Neural crest cell (in vitro differentiated cells): ENCODE measurements around the gene SCOC. TPM values are rescaled to one million over a fixed set of nuclear protein-coding genes. Genes with fewer than 3 reads are reported as not detected.

Experiments used
- DNase-seq: peaks from one replicate; pipeline ENCODE4 v3.0.0; 2021; ENCODE audit warnings: low read depth, mixed read lengths, low spot score
- H3K27ac Mint-ChIP-seq: one replicate; pipeline ENCODE4 v1.8.0; 2021; ENCODE audit warnings: mild to moderate bottlenecking, mixed read lengths; ENCODE audit not compliant: unreplicated experiment
- H3K27me3 Mint-ChIP-seq: 2 replicates; pipeline ENCODE4 v1.8.0; 2021; ENCODE audit warnings: low read depth, mild to moderate bottlenecking, mixed read lengths
- H3K36me3 Mint-ChIP-seq: 2 replicates; pipeline ENCODE4 v1.8.0; 2021; ENCODE audit warnings: low read depth, mild to moderate bottlenecking, mixed read lengths
- H3K4me1 Mint-ChIP-seq: 2 replicates; pipeline ENCODE4 v1.8.0; 2021; ENCODE audit warnings: mixed read lengths
- H3K4me3 Mint-ChIP-seq: one replicate; pipeline ENCODE4 v1.8.0; 2021; ENCODE audit warnings: mild to moderate bottlenecking, mixed read lengths
- H3K9me3 Mint-ChIP-seq: 2 replicates; pipeline ENCODE4 v1.8.0; 2021; ENCODE audit warnings: mixed read lengths
- CTCF ChIP-seq: fragments of 200-600 bp; sonication (generic); conservative IDR thresholded peaks from 2 replicates; pipeline ENCODE4 v1.5.0; 2021; ENCODE audit warnings: antibody characterized with exemption, mild to moderate bottlenecking
- total RNA-seq: library from RNA; stranded (reverse); gene quantifications from 2 replicates; pipeline ENCODE4 v1.2.1, GENCODE V29; 2021

The SCOC gene
- total RNA-seq, 1 donor from 2014 or later, result 36.9 TPM

- DNase-seq, result peak; percentile 89
- Mint-ChIP-seq H3K4me3 (peak within 1 kb of the TSS; percentile 94), H3K27me3 (no peaks in the 10 kb centered on the region), H3K9me3 (no peaks in the 10 kb centered on the region), H3K36me3 (no peaks in the 10 kb centered on the region), H3K4me1 (peaks cover 15% of the 10 kb centered on the region), H3K27ac (peak within 1 kb of the TSS; percentile 92)
- peak; percentile 62 for TF ChIP-seq CTCF
Observed at GRCh38 chr4:140427106-140427918, 53.9 kb downstream of the SCOC start, which contains the start of gene CLGN. Gene CLGN (minus strand): TSS chr4:140427648. CDS start chr4:140413078, 14,570 bp downstream.

GRCh38 chr4:140427919-140428471, 54.5 kb downstream of the SCOC start:
- Mint-ChIP-seq H3K9me3 (no peaks in the 10 kb centered on the region), H3K4me1 (peaks cover 15% of the 10 kb centered on the region), H3K36me3 (no peaks in the 10 kb centered on the region), H3K27ac (no peak overlapping the region), H3K4me3 (peak overlapping the region; percentile 94), H3K27me3 (no peaks in the 10 kb centered on the region)
- no peak for TF ChIP-seq CTCF
- no peak for DNase-seq

Other genes starting within 250 kb of the SCOC start
- gene MAML3, start 219.5 kb upstream of the SCOC start, total RNA-seq, result 21.8 and 22.2 TPM in 2 replicates
- 16.1 and 19.0 TPM in 2 replicates for gene CLGN, start 54.0 kb downstream of the SCOC start, total RNA-seq
- gene MGAT4D, start 124.6 kb downstream of the SCOC start, total RNA-seq, result not detected in 2 replicates
- gene ELMOD2, start 150.5 kb downstream of the SCOC start, total RNA-seq, result 49.1 and 52.3 TPM in 2 replicates
- not detected in 2 replicates for gene UCP1, start 195.3 kb downstream of the SCOC start, total RNA-seq